C4-2B (cell line): ENCODE measurements around the gene RAB8B.

Source experiments
- H3K27ac ChIP-seq: fragments of 450-650 bp; 2 replicates; pipeline ENCODE4 v1.5.1; 2017
- ZFX ChIP-seq: fragments of 450-650 bp; IDR thresholded peaks from 2 replicates; pipeline ENCODE4 v1.6.1; 2017
- TF ChIP-seq, protein P1 (sequence below): fragments of 450-650 bp; conservative IDR thresholded peaks from 2 replicates; pipeline ENCODE4 v1.5.1; 2017; ENCODE audit warnings: mild to moderate bottlenecking

The RAB8B gene

DNA sequence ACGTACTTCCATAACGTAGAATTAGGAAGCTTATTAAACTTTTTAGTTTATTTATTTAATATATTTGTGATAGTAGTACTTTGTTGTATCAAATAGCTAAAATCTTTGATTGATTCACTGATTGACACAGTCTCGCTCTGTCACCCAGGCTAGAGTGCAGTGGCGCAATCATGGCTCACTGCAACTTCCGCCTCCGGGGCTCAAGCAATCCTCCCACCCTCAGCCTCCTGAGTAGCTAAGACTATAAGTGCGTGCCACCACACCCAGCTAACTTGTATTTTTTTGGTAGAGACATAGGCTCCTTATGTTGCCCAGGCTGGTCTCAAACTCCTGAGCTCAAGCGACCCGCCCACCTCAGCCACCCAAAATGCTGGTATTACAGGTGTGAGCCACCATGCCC lies 93.7 kb downstream of the RAB8B start:
- no peak for TF ChIP-seq ZFX
- TF ChIP-seq, protein P1, sequence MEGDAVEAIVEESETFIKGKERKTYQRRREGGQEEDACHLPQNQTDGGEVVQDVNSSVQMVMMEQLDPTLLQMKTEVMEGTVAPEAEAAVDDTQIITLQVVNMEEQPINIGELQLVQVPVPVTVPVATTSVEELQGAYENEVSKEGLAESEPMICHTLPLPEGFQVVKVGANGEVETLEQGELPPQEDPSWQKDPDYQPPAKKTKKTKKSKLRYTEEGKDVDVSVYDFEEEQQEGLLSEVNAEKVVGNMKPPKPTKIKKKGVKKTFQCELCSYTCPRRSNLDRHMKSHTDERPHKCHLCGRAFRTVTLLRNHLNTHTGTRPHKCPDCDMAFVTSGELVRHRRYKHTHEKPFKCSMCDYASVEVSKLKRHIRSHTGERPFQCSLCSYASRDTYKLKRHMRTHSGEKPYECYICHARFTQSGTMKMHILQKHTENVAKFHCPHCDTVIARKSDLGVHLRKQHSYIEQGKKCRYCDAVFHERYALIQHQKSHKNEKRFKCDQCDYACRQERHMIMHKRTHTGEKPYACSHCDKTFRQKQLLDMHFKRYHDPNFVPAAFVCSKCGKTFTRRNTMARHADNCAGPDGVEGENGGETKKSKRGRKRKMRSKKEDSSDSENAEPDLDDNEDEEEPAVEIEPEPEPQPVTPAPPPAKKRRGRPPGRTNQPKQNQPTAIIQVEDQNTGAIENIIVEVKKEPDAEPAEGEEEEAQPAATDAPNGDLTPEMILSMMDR: no peak
- no peak overlapping the region for H3K27ac ChIP-seq

- H3K27ac ChIP-seq: no peak overlapping the region
- TF ChIP-seq, protein P1: no peak
- TF ChIP-seq ZFX: no peak
Measured at GRCh38 chr15:63284335-63284734, 94.9 kb downstream of the RAB8B start.

DNA sequence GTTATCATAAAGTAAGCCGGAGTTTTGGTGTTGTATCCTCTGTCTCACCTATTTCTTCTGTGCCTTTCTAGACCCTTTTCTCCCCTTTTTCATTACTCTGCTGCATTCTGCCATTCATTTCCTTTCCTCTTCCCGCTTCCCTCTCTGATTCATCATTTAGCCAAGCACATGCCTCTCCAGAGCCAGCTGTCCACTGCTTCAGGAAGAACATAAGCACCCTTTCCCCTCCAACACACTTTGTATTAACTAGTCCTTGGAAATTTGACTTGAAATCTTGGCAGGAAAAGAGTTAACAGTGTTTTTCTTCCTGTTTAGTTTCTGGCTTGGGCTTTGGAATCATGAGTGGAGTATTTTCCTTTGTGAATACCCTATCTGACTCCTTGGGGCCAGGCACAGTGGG lies 97.7 kb downstream of the RAB8B start:
- H3K27ac ChIP-seq: no peak overlapping the region
- TF ChIP-seq, protein P1: no peak
- TF ChIP-seq ZFX: no peak

DNA sequence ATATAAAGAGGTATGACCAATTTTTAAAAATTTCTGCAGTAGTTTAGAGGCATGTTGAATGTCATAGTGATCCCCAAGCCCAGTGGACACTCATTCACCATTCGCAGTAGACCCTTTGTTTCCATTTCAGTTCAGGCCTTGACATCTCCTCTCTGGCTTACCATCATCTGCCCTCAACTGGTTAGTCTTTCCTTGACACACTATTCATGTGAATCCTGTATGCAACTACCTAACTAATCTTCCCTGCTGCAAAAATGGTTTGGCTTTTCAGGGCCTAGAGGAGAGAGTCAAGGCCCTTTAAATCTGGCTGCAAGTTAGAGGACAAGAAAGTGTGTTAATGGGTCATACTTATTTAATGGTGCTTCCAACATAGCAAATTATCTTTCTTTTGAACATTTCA lies 98.9 kb downstream of the RAB8B start:
- H3K27ac ChIP-seq: no peak overlapping the region
- TF ChIP-seq, protein P1: no peak
- no peak for TF ChIP-seq ZFX

GRCh38 chr15:63288778-63289378 lies 99.5 kb downstream of the RAB8B start:
- no peak overlapping the region for H3K27ac ChIP-seq
- TF ChIP-seq, protein P1: peak; percentile 90
- TF ChIP-seq ZFX: no peak

DNA sequence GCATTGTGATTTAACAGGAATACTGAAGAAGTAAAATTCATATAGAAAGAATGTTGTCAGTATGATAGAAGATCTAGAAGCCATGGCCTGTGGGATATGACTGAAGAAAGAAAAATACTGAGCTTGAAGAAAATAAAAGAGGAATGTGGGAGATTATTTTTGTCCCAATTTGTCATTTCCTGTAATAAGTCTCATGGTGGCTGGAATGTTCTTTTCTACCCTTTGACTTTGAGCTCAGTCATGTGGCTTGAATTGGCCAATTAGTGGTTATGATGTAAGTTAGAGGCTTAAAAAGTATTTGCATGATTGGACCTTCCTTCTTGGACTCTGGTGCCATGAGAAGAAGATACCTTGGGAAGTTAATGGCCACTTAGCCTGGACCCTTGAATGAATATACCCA lies 102.1 kb downstream of the RAB8B start:
- no peak overlapping the region for H3K27ac ChIP-seq
- TF ChIP-seq ZFX: no peak
- TF ChIP-seq, protein P1: no peak

DNA sequence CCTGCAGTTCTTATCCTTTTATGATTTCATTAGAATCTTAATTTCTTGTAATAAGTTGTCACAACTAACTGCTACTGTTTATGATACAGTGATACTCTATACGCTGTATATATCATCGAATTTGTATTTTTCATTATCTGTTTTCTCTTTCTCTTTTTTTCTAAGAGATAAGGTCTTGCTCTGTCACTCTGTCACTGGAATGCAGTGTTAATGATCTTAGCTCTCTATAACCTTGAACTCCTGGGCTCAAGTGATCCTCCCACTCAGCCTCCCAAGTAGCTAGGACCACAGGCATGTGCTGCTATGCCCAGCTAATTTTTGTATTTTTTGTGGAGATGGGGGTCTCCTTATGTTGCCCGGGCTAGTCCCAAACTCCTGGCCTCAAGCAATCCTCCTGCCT lies 102.8 kb downstream of the RAB8B start:
- TF ChIP-seq, protein P1: no peak
- TF ChIP-seq ZFX: no peak
- no peak overlapping the region for H3K27ac ChIP-seq
